NCI-H748 (cell line): ENCODE data around the gene CRYAB.
"Not testable (repeated sequence)": the region's sequence is repeated elsewhere in the genome, so short reads cannot be mapped to it uniquely, and the experiment has no call there.

Source experiments
- DNase-seq: peaks from one replicate; lab custom pipeline; 2025; ENCODE audit not compliant: unreplicated experiment; lab: John Stamatoyannopoulos, UW

The CRYAB gene

GRCh38 chr11:111934306-111934705 is 22.7 kb upstream of the CRYAB start:
- no peak for DNase-seq

- DNase-seq = no peak
These were observed 22.3 kb upstream of the CRYAB start for GRCh38 chr11:111933872-111934271.

- DNase-seq = not testable (repeated sequence)
These were observed 21.6 kb upstream of the CRYAB start for GRCh38 chr11:111933176-111933575.

GRCh38 chr11:111932611-111932950 is 21.0 kb upstream of the CRYAB start:
- no peak for DNase-seq

GRCh38 chr11:111930472-111930871 is 18.9 kb upstream of the CRYAB start:
- DNase-seq = no peak

GRCh38 chr11:111926505-111927391 is 15.2 kb upstream of the CRYAB start:
- DNase-seq = peak; percentile 95

GRCh38 chr11:111925953-111926352 is 14.4 kb upstream of the CRYAB start:
- DNase-seq = no peak

- DNase-seq = no peak
These were observed 12.4 kb upstream of the CRYAB start for GRCh38 chr11:111923951-111924350.

- DNase-seq = no peak
These were observed 11.8 kb upstream of the CRYAB start for GRCh38 chr11:111923351-111923788.

- no peak for DNase-seq
These were observed 11.2 kb upstream of the CRYAB start for GRCh38 chr11:111922803-111923202.

- DNase-seq = no peak
These were observed 10.1 kb upstream of the CRYAB start for GRCh38 chr11:111921541-111922230.

- no peak for DNase-seq
These were observed 9.3 kb upstream of the CRYAB start for GRCh38 chr11:111920908-111921307.

- peak; percentile 94 for DNase-seq
These were observed 7.1 kb upstream of the CRYAB start, which contains the start of gene C11orf52 for GRCh38 chr11:111918390-111919256. C11orf52 (plus strand) TSS chr11:111918913; CDS start chr11:111918973, 60 bp downstream.

- no peak for DNase-seq
These were observed 6.2 kb upstream of the CRYAB start for GRCh38 chr11:111917788-111918187.

- DNase-seq = no peak
These were observed 5.7 kb upstream of the CRYAB start for GRCh38 chr11:111917312-111917711.

GRCh38 chr11:111916768-111917167 is 5.2 kb upstream of the CRYAB start:
- DNase-seq = no peak

- no peak for DNase-seq
These were observed 2.4 kb upstream of the CRYAB start for GRCh38 chr11:111913997-111914396.

- DNase-seq = no peak
These were observed 1.7 kb upstream of the CRYAB start for GRCh38 chr11:111913031-111913861.

- DNase-seq = no peak
These were observed 965 bp upstream of the CRYAB start, which contains the start of gene HSPB2 for GRCh38 chr11:111912535-111912934. HSPB2 (plus strand) TSS chr11:111912734; CDS start chr11:111912830, 96 bp downstream.
